HL-60 (cell line): ENCODE results near the gene MPLKIP.
"Not testable (repeated sequence)": the region's sequence is repeated elsewhere in the genome, so short reads cannot be mapped to it uniquely, and the experiment has no call there.

Experiments used
- DNase-seq, 2 experiments: peaks; one replicate each; pipeline ENCODE4 v3.0.0-alpha.2; 2010 to 2020; ENCODE audit warnings: low read depth in 1 of 2, low spot score in 1 of 2
- H3K27ac ChIP-seq: fragments of 250-450 bp; sonication (Bioruptor Pico); replicated peaks from 2 replicates; pipeline ENCODE4 v1.5.1; 2020; ENCODE audit warnings: mild to moderate bottlenecking, moderate library complexity
- H3K27me3 ChIP-seq: fragments of 250-450 bp; sonication (Bioruptor Pico); 2 replicates; pipeline ENCODE4 v1.5.1; 2021; ENCODE audit warnings: mild to moderate bottlenecking, moderate library complexity; ENCODE audit not compliant: insufficient read depth, poor library complexity, severe bottlenecking
- H3K4me3 ChIP-seq: replicated peaks from 2 replicates; pipeline ENCODE4 v1.5.1; 2011; ENCODE audit warnings: mild to moderate bottlenecking, control low read depth, low read length; ENCODE audit not compliant: insufficient read depth
- GABPA ChIP-seq: IDR thresholded peaks from 2 replicates; pipeline ENCODE4 v1.6.1; 2012; ENCODE audit warnings: low read depth
- POLR2AphosphoS5 ChIP-seq: IDR thresholded peaks from 2 replicates; pipeline ENCODE4 v1.6.1; 2012; ENCODE audit warnings: low read depth
- SPI1 ChIP-seq: IDR thresholded peaks from 2 replicates; pipeline ENCODE4 v1.6.1; 2012; ENCODE audit warnings: low read depth, mild to moderate bottlenecking, borderline replicate concordance
- TF ChIP-seq, protein P1 (sequence below): IDR thresholded peaks from one replicate; pipeline ENCODE4 v1.5.1; 2011; ENCODE audit warnings: low read length, control low read depth, inconsistent platforms; ENCODE audit not compliant: insufficient read depth
- TF ChIP-seq, protein P2 (sequence below): IDR thresholded peaks from 2 replicates; pipeline ENCODE4 v1.6.1; 2012; ENCODE audit warnings: low read depth; ENCODE audit not compliant: insufficient replicate concordance

Gene MPLKIP

DNA sequence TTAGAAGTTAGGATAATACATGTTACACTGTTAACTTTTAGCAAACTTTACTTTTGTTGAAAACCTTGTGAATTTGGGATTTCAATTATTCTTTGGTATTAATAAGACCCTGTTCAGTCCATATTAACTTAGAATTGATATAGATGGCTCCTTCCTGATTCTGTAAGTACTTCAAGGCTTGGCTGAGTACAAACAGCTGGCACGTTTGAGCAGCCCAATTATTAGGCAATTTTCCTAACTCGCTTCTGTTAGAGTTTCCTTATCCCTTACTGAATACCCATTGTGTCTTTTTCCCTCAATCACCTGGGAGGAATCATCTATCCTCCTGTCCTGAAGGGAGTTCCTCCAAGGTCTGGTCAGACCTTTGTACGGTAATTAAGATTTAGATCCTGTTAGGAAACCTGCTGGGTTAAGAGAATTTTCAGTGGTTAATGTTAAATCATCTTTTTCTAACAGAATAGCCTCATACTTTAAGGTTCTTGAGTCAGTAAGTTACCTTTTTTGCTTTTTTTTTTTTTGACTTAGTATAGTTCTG, 11.2 kb upstream of the MPLKIP start:
- DNase-seq, H3K4me3 ChIP-seq, H3K27ac ChIP-seq, H3K27me3 ChIP-seq: not testable (repeated sequence)

DNA sequence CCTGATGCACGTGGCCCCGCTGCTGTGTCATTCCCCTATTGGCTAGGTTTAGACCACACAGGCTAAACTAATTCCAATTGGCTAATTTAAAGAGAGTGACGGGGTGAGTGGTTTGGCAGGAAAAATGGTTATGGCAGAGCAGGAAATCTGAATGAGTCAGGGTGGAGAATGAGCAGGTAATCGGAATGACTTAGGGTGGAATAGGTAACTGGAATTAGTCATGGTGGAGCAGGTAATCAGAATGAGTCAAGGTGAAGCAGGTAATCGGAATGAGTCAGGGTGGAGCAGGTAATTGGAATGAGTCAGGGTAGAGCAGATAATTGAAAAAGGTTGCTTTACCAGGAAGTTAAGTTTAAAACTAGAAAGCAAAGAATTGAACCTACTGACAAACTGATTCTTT, 7.5 kb upstream of the MPLKIP start:
- not testable (repeated sequence) for H3K27ac ChIP-seq, H3K4me3 ChIP-seq, H3K27me3 ChIP-seq, DNase-seq

- H3K27me3 ChIP-seq, H3K27ac ChIP-seq, H3K4me3 ChIP-seq, DNase-seq: not testable (repeated sequence)
These were observed 5.5 kb upstream of the MPLKIP start for GRCh38 chr7:40139891-40140290.

GRCh38 chr7:40138973-40139372, 4.6 kb upstream of the MPLKIP start:
- H3K27me3 ChIP-seq: no peaks in the 10 kb centered on the region
- DNase-seq: no peak
- TF ChIP-seq, protein P1, sequence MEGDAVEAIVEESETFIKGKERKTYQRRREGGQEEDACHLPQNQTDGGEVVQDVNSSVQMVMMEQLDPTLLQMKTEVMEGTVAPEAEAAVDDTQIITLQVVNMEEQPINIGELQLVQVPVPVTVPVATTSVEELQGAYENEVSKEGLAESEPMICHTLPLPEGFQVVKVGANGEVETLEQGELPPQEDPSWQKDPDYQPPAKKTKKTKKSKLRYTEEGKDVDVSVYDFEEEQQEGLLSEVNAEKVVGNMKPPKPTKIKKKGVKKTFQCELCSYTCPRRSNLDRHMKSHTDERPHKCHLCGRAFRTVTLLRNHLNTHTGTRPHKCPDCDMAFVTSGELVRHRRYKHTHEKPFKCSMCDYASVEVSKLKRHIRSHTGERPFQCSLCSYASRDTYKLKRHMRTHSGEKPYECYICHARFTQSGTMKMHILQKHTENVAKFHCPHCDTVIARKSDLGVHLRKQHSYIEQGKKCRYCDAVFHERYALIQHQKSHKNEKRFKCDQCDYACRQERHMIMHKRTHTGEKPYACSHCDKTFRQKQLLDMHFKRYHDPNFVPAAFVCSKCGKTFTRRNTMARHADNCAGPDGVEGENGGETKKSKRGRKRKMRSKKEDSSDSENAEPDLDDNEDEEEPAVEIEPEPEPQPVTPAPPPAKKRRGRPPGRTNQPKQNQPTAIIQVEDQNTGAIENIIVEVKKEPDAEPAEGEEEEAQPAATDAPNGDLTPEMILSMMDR: no peak
- no peak for TF ChIP-seq SPI1
- no peak for TF ChIP-seq GABPA
- H3K27ac ChIP-seq: no peak overlapping the region
- no peak overlapping the region for H3K4me3 ChIP-seq

DNA sequence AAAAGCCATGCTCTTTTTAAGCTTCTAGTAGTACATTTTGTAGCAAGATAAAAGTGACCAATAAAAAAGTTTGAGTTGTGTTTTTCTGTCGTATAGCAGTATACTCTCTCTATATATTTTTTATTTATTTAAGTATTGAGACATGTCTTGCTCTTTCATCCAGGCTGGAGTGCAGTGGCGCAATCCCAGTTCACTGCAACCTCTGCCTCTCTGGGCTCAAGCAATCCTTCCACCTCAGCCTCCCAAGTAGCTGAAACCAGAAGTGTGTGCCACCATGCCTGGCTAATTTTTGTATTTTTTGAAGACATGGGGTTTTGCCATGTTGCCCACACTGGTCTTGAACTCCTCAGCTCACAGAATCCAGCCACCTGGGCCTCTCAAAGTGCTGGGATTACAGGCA, 3.1 kb upstream of the MPLKIP start:
- DNase-seq: no peak
- Histone ChIP-seq H3K4me3 (no peak overlapping the region), H3K27me3 (no peaks in the 10 kb centered on the region), H3K27ac (no peak overlapping the region)
- TF ChIP-seq SPI1 (no peak), GABPA (no peak), POLR2AphosphoS5 (no peak)
- TF ChIP-seq, protein P2, sequence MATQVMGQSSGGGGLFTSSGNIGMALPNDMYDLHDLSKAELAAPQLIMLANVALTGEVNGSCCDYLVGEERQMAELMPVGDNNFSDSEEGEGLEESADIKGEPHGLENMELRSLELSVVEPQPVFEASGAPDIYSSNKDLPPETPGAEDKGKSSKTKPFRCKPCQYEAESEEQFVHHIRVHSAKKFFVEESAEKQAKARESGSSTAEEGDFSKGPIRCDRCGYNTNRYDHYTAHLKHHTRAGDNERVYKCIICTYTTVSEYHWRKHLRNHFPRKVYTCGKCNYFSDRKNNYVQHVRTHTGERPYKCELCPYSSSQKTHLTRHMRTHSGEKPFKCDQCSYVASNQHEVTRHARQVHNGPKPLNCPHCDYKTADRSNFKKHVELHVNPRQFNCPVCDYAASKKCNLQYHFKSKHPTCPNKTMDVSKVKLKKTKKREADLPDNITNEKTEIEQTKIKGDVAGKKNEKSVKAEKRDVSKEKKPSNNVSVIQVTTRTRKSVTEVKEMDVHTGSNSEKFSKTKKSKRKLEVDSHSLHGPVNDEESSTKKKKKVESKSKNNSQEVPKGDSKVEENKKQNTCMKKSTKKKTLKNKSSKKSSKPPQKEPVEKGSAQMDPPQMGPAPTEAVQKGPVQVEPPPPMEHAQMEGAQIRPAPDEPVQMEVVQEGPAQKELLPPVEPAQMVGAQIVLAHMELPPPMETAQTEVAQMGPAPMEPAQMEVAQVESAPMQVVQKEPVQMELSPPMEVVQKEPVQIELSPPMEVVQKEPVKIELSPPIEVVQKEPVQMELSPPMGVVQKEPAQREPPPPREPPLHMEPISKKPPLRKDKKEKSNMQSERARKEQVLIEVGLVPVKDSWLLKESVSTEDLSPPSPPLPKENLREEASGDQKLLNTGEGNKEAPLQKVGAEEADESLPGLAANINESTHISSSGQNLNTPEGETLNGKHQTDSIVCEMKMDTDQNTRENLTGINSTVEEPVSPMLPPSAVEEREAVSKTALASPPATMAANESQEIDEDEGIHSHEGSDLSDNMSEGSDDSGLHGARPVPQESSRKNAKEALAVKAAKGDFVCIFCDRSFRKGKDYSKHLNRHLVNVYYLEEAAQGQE: no peak
- TF ChIP-seq, protein P1: no peak

DNA sequence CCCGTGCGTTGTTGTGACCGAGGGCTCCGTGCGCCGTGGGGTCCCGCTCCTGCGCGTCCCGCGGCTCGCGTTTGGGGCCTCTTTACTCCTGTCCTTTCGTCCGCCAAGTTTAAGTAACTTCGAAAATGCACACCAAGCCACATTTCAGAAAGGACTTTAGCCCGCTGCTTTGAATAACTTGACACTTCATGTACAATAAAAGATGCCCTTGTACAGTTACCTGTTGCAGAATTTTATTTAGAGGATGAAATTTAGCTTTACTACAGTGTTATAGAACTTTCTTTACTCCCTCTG, 842 bp upstream of the MPLKIP start:
- TF ChIP-seq SPI1: no peak
- no peak for TF ChIP-seq GABPA
- DNase-seq: no peak
- Histone ChIP-seq H3K27me3 (no peaks in the 10 kb centered on the region), H3K4me3 (peak overlapping the region; percentile 91), H3K27ac (no peak overlapping the region)
